CD1c-positive myeloid dendritic cell (primary cell): ENCODE measurements around the gene DNAJA1.
A peak's percentile ranks its signal among the peaks of the same experiment; 100 is the strongest.
"Not testable (repeated sequence)": the region's sequence is repeated elsewhere in the genome, so short reads cannot be mapped to it uniquely, and the experiment has no call there.

ENCODE experiments used
- DNase-seq: peaks from one replicate; pipeline ENCODE4 v3.0.0-alpha.2; 2016; ENCODE audit errors: extremely low spot score

Gene DNAJA1

GRCh38 chr9:33082128-33082527 lies 57.1 kb downstream of the DNAJA1 start:
- DNase-seq = no peak

GRCh38 chr9:33082538-33083326 lies 57.7 kb downstream of the DNAJA1 start:
- peak; percentile 75 for DNase-seq

- not testable (repeated sequence) for DNase-seq
Observed at GRCh38 chr9:33085672-33086071, 60.6 kb downstream of the DNAJA1 start.
